Neural cell (in vitro differentiated cells): ENCODE data around the gene CDK9. TPM values are rescaled to one million over a fixed set of nuclear protein-coding genes. Genes with fewer than 3 reads are reported as not detected.
A peak's percentile ranks its signal among the peaks of the same experiment; 100 is the strongest.

ENCODE experiments used
- H2AFZ ChIP-seq: fragments of 200-600, 300-800 bp; sonication (generic), shearing (Covaris generic); 2 replicates; pipeline ENCODE4 v1.6.0; 2014; ENCODE audit warnings: low read depth, mild to moderate bottlenecking, antibody characterized with exemption, low read length, moderate library complexity
- H3F3A ChIP-seq: fragments of 200-600 bp; shearing (Covaris generic); 2 replicates; pipeline ENCODE4 v1.6.1; 2016; ENCODE audit warnings: mild to moderate bottlenecking, moderate library complexity, mixed read lengths, antibody characterized with exemption, low read length; ENCODE audit not compliant: insufficient read depth, poor library complexity, severe bottlenecking
- H3K27ac ChIP-seq: fragments of 200-600, 300-800 bp; sonication (generic), shearing (Covaris generic); 2 replicates; pipeline ENCODE4 v1.5.1; 2014; ENCODE audit warnings: mild to moderate bottlenecking, low read length, moderate library complexity
- H3K27me3 ChIP-seq: fragments of 300-800, 200-600 bp; sonication (generic), shearing (Covaris generic); 2 replicates; pipeline ENCODE4 v1.6.0; 2014; ENCODE audit warnings: mild to moderate bottlenecking, low read depth, low read length, moderate library complexity; ENCODE audit not compliant: insufficient read depth
- H3K36me3 ChIP-seq: fragments of 300-800, 200-600 bp; sonication (generic), shearing (Covaris generic); 2 replicates; pipeline ENCODE4 v1.5.1; 2014; ENCODE audit warnings: mild to moderate bottlenecking, antibody characterized with exemption, low read length, moderate library complexity; ENCODE audit not compliant: insufficient read depth
- H3K4me2 ChIP-seq: fragments of 300-800, 200-600 bp; sonication (generic), shearing (Covaris generic); 2 replicates; pipeline ENCODE4 v1.6.0; 2014; ENCODE audit warnings: mild to moderate bottlenecking, low read length
- H3K4me3 ChIP-seq: fragments of 300-800, 200-600 bp; sonication (generic), shearing (Covaris generic); 2 replicates; pipeline ENCODE4 v1.5.1; 2014; ENCODE audit warnings: mild to moderate bottlenecking, low read length, moderate library complexity
- H3K79me2 ChIP-seq: fragments of 200-600 bp; shearing (Covaris generic); replicated peaks from 2 replicates; pipeline ENCODE4 v1.6.0; 2014; ENCODE audit warnings: mild to moderate bottlenecking, low read length, moderate library complexity; ENCODE audit not compliant: insufficient read depth
- H3K9ac ChIP-seq: fragments of 300-800, 200-600 bp; sonication (generic), shearing (Covaris generic); 2 replicates; pipeline ENCODE4 v1.6.1; 2016; ENCODE audit warnings: mild to moderate bottlenecking, low read length, mixed read lengths
- H3K9me2 ChIP-seq: fragments of 200-600 bp; shearing (Covaris generic); 2 replicates; pipeline ENCODE4 v1.6.1; 2016; ENCODE audit warnings: mild to moderate bottlenecking, low read length, mixed read lengths; ENCODE audit not compliant: insufficient read depth
- H3K9me3 ChIP-seq: fragments of 200-600, 300-800 bp; sonication (generic), shearing (Covaris generic); 2 replicates; pipeline ENCODE4 v1.6.1; 2016; ENCODE audit warnings: mild to moderate bottlenecking, mixed run types, low read length, moderate library complexity, mixed read lengths
- H4K20me1 ChIP-seq: fragments of 200-600 bp; shearing (Covaris generic); 2 replicates; pipeline ENCODE4 v1.6.1; 2016; ENCODE audit warnings: mild to moderate bottlenecking, mixed run types; ENCODE audit not compliant: insufficient read depth
- EP300 ChIP-seq: fragments of 450-650 bp; conservative IDR thresholded peaks from 2 replicates; pipeline ENCODE4 v1.6.1; 2014; ENCODE audit warnings: antibody characterized with exemption, mild to moderate bottlenecking, moderate library complexity; ENCODE audit not compliant: poor library complexity, severe bottlenecking
- EZH2 ChIP-seq: fragments of 200-600, 300-800 bp; shearing (Covaris generic), sonication (generic); IDR thresholded peaks from 2 replicates; pipeline ENCODE4 v1.6.1; 2014; ENCODE audit warnings: antibody characterized with exemption, low read length, borderline replicate concordance, mild to moderate bottlenecking; ENCODE audit not compliant: insufficient read depth, poor library complexity, severe bottlenecking
- MXI1 ChIP-seq: fragments of 450-650 bp; conservative IDR thresholded peaks from 2 replicates; pipeline ENCODE4 v1.6.1; 2014; ENCODE audit warnings: antibody characterized with exemption, mild to moderate bottlenecking; ENCODE audit not compliant: poor library complexity, severe bottlenecking
- POLR2AphosphoS5 ChIP-seq: IDR thresholded peaks from 2 replicates; pipeline ENCODE4 v1.6.1; 2012
- RAD21 ChIP-seq: fragments of 450-650 bp; conservative IDR thresholded peaks from 2 replicates; pipeline ENCODE4 v1.6.1; 2014; ENCODE audit warnings: antibody characterized with exemption, mild to moderate bottlenecking, moderate library complexity
- SMC3 ChIP-seq: fragments of 450-650 bp; conservative IDR thresholded peaks from 2 replicates; pipeline ENCODE4 v1.6.1; 2014; ENCODE audit warnings: antibody characterized with exemption, mild to moderate bottlenecking, moderate library complexity; ENCODE audit not compliant: poor library complexity
- TAF1 ChIP-seq: IDR thresholded peaks from 2 replicates; pipeline ENCODE4 v1.6.1; 2012; ENCODE audit warnings: low read depth
- polyA plus RNA-seq: library from polyadenylated mRNA; depleted of rRNA; stranded (reverse); fragments of >200 nt; gene quantifications from 2 replicates; pipeline ENCODE4 v1.2.3, GENCODE V29; 2014
- TF ChIP-seq, protein P1 (sequence below): IDR thresholded peaks from 2 replicates; pipeline ENCODE4 v1.6.1; 2012; ENCODE audit warnings: borderline replicate concordance
- TF ChIP-seq, protein P2 (sequence below): fragments of 450-650 bp; IDR thresholded peaks from 2 replicates; pipeline ENCODE4 v1.5.1; 2014; ENCODE audit warnings: antibody characterized with exemption, mild to moderate bottlenecking, moderate library complexity; ENCODE audit not compliant: poor library complexity, severe bottlenecking

The CDK9 gene
- polyA plus RNA-seq, 1 donor from 2014 or later: 195 TPM

DNA sequence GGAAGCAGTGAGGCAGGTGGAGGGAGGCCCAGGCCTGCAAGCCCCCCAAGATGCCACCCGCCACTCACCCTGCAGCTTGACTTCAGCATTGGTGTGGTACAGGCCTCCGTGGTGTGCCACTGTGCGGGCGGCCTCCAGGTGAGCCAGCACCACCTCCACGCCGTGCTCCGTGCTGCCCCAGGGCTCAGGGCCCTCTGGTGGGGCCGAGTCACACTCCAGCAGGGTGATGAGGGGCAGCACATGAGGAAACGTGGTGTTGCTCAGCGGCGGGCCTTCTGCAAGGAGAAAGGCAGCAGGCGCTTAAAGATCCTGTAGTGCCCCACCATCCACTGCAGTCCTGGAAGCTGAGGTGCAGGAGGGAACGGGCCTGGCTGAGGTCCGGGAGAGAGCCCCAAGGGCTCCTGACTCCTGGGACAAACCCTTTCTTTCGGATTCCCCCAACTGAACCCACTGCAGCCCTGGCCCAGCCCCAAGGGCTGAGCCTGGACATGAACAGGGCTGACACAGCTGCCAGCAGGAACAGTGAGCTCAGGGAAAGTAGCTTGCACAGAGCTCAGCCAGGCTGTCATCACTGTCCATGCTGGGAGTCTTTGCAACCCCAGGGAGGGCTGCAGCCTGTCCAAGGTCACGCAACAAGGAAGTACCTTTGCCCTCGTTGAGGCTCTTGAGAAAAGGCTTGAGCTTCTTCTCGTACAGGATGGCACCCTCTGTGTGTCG is 46.1 kb upstream of the CDK9 start:
- Histone ChIP-seq H3K4me2 (no peak overlapping the region), H2AFZ (no peak overlapping the region)

DNA sequence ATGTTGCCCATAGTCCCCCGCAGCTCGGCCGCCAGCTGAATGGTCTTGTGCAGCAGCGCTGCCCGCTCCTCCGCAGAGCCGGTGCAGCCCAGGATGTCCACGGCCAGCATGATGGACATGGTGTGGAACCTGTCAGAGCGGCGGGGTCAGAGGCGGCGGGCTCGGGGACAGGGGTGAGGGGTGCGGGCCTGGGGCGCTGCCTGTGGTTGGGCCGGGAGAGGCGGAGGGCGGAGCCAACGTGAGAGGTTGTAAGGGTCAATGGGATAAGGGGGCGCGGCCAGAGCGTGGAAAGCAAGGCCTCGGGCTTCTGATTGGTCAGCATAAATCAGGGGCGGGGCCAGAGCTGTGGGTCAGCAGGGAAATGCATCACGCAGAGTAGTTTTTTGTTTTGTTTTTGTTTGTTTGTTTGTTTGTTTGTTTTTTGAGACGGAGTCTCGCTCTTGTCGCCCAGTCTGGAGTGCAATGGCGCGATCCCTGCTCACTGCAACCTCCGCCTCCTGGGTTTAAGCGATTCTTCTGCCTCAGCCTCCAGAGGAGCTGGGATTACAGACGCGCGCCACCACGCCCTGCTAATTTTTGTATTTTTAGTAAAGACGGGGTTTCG is 43.9 kb upstream of the CDK9 start:
- no peaks in the 10 kb centered on the region for H3K27me3 ChIP-seq
- H3K4me2 ChIP-seq: no peak overlapping the region
- no peak overlapping the region for H2AFZ ChIP-seq
- H3K36me3 ChIP-seq: no peaks in the 10 kb centered on the region
- no peaks in the 10 kb centered on the region for H3K9me2 ChIP-seq
- H3K27ac ChIP-seq: peak overlapping the region; percentile 64
- peak overlapping the region; percentile 56 for H3K9ac ChIP-seq
- H3F3A ChIP-seq: no peaks in the 10 kb centered on the region
- H3K9me3 ChIP-seq: no peaks in the 10 kb centered on the region
- no peaks in the 10 kb centered on the region for H3K79me2 ChIP-seq
- no peaks in the 10 kb centered on the region for H4K20me1 ChIP-seq
- TF ChIP-seq, protein P1, sequence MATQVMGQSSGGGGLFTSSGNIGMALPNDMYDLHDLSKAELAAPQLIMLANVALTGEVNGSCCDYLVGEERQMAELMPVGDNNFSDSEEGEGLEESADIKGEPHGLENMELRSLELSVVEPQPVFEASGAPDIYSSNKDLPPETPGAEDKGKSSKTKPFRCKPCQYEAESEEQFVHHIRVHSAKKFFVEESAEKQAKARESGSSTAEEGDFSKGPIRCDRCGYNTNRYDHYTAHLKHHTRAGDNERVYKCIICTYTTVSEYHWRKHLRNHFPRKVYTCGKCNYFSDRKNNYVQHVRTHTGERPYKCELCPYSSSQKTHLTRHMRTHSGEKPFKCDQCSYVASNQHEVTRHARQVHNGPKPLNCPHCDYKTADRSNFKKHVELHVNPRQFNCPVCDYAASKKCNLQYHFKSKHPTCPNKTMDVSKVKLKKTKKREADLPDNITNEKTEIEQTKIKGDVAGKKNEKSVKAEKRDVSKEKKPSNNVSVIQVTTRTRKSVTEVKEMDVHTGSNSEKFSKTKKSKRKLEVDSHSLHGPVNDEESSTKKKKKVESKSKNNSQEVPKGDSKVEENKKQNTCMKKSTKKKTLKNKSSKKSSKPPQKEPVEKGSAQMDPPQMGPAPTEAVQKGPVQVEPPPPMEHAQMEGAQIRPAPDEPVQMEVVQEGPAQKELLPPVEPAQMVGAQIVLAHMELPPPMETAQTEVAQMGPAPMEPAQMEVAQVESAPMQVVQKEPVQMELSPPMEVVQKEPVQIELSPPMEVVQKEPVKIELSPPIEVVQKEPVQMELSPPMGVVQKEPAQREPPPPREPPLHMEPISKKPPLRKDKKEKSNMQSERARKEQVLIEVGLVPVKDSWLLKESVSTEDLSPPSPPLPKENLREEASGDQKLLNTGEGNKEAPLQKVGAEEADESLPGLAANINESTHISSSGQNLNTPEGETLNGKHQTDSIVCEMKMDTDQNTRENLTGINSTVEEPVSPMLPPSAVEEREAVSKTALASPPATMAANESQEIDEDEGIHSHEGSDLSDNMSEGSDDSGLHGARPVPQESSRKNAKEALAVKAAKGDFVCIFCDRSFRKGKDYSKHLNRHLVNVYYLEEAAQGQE: no peak
- TF ChIP-seq POLR2AphosphoS5 (no peak), RAD21 (no peak), TAF1 (no peak), EP300 (no peak), EZH2 (no peak), SMC3 (no peak), MXI1 (no peak)
- TF ChIP-seq, protein P2, sequence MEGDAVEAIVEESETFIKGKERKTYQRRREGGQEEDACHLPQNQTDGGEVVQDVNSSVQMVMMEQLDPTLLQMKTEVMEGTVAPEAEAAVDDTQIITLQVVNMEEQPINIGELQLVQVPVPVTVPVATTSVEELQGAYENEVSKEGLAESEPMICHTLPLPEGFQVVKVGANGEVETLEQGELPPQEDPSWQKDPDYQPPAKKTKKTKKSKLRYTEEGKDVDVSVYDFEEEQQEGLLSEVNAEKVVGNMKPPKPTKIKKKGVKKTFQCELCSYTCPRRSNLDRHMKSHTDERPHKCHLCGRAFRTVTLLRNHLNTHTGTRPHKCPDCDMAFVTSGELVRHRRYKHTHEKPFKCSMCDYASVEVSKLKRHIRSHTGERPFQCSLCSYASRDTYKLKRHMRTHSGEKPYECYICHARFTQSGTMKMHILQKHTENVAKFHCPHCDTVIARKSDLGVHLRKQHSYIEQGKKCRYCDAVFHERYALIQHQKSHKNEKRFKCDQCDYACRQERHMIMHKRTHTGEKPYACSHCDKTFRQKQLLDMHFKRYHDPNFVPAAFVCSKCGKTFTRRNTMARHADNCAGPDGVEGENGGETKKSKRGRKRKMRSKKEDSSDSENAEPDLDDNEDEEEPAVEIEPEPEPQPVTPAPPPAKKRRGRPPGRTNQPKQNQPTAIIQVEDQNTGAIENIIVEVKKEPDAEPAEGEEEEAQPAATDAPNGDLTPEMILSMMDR: no peak
- H3K4me3 ChIP-seq: peak overlapping the region; percentile 57

More for the DNA sequence above, 46.1 kb upstream of the CDK9 start:
- Histone ChIP-seq H3K79me2 (no peaks in the 10 kb centered on the region), H3K27ac (no peak overlapping the region), H4K20me1 (no peaks in the 10 kb centered on the region), H3K9me3 (no peaks in the 10 kb centered on the region), H3K36me3 (no peaks in the 10 kb centered on the region), H3F3A (no peaks in the 10 kb centered on the region), H3K9ac (no peak overlapping the region), H3K27me3 (no peaks in the 10 kb centered on the region), H3K4me3 (no peak overlapping the region), H3K9me2 (no peaks in the 10 kb centered on the region)
- TF ChIP-seq TAF1 (no peak), EZH2 (no peak), POLR2AphosphoS5 (no peak), SMC3 (no peak), MXI1 (no peak), RAD21 (no peak), EP300 (no peak)
- TF ChIP-seq, protein P2: no peak
- TF ChIP-seq, protein P1: no peak
